Chondrocyte (in vitro differentiated cells): ENCODE results near the gene EYA2. TPM values are rescaled to one million over a fixed set of nuclear protein-coding genes. Genes with fewer than 3 reads are reported as not detected.

Experiments used
- DNase-seq: peaks from one replicate; pipeline ENCODE4 v3.0.0; 2021; ENCODE audit warnings: mixed read lengths, low spot score
- H3K27ac Mint-ChIP-seq: one replicate; pipeline ENCODE4 v1.8.0; 2021; ENCODE audit warnings: mild to moderate bottlenecking, moderate library complexity, mixed read lengths; ENCODE audit not compliant: unreplicated experiment
- H3K27me3 Mint-ChIP-seq: 2 replicates; pipeline ENCODE4 v1.8.0; 2021; ENCODE audit warnings: low read depth, mixed read lengths
- H3K36me3 Mint-ChIP-seq: 2 replicates; pipeline ENCODE4 v1.8.0; 2021; ENCODE audit warnings: low read depth, mixed read lengths
- H3K4me1 Mint-ChIP-seq: 2 replicates; pipeline ENCODE4 v1.8.0; 2021; ENCODE audit warnings: low read depth, mild to moderate bottlenecking, mixed read lengths
- H3K4me3 Mint-ChIP-seq: one replicate; pipeline ENCODE4 v1.8.0; 2021; ENCODE audit warnings: mild to moderate bottlenecking, moderate library complexity, mixed read lengths; ENCODE audit not compliant: unreplicated experiment
- H3K9me3 Mint-ChIP-seq: 2 replicates; pipeline ENCODE4 v1.8.0; 2021; ENCODE audit warnings: low read depth, mixed read lengths
- CTCF ChIP-seq: fragments of 200-600 bp; sonication (generic); IDR thresholded peaks from 2 replicates; pipeline ENCODE4 v1.5.0; 2021; ENCODE audit warnings: antibody characterized with exemption, mild to moderate bottlenecking, moderate library complexity
- total RNA-seq: library from RNA; stranded (reverse); gene quantifications from 3 replicates; pipeline ENCODE4 v1.2.1, GENCODE V29; 2021

EYA2 gene
- total RNA-seq, 1 donor from 2014 or later = 0.32 TPM

- no peaks in the 10 kb centered on the region for H3K27me3 Mint-ChIP-seq
- DNase-seq = no peak
- H3K27ac Mint-ChIP-seq = no peak overlapping the region
- no peak for TF ChIP-seq CTCF
- peaks cover 21% of the 10 kb centered on the region for H3K36me3 Mint-ChIP-seq
- H3K9me3 Mint-ChIP-seq = no peaks in the 10 kb centered on the region
- no peak overlapping the region for H3K4me3 Mint-ChIP-seq
- peaks cover 7% of the 10 kb centered on the region for H3K4me1 Mint-ChIP-seq
These were observed 323.1 kb downstream of the EYA2 start for GRCh38 chr20:47217482-47218446.

GRCh38 chr20:47220161-47220582, 325.5 kb downstream of the EYA2 start:
- Mint-ChIP-seq H3K4me3 (no peak overlapping the region), H3K36me3 (peaks cover 29% of the 10 kb centered on the region), H3K4me1 (peaks cover 14% of the 10 kb centered on the region), H3K9me3 (no peaks in the 10 kb centered on the region), H3K27me3 (no peaks in the 10 kb centered on the region), H3K27ac (no peak overlapping the region)
- peak; percentile 79 for TF ChIP-seq CTCF
- no peak for DNase-seq

- Mint-ChIP-seq H3K27me3 (no peaks in the 10 kb centered on the region), H3K36me3 (peaks cover 25% of the 10 kb centered on the region), H3K4me1 (peaks cover 11% of the 10 kb centered on the region), H3K4me3 (no peak overlapping the region), H3K27ac (no peak overlapping the region), H3K9me3 (no peaks in the 10 kb centered on the region)
- TF ChIP-seq CTCF = no peak
- no peak for DNase-seq
These were observed 326.5 kb downstream of the EYA2 start for GRCh38 chr20:47221036-47221625.

- Mint-ChIP-seq H3K4me1 (peaks cover 8% of the 10 kb centered on the region), H3K36me3 (peaks cover 24% of the 10 kb centered on the region), H3K4me3 (no peak overlapping the region), H3K9me3 (no peaks in the 10 kb centered on the region), H3K27ac (peak overlapping the region; percentile 46), H3K27me3 (no peaks in the 10 kb centered on the region)
- DNase-seq = no peak
- no peak for TF ChIP-seq CTCF
These were observed 328.0 kb downstream of the EYA2 start for GRCh38 chr20:47222468-47223119.

- H3K4me1 Mint-ChIP-seq = peaks cover 8% of the 10 kb centered on the region
- H3K27ac Mint-ChIP-seq = no peak overlapping the region
- DNase-seq = no peak
- H3K27me3 Mint-ChIP-seq = no peaks in the 10 kb centered on the region
- H3K4me3 Mint-ChIP-seq = no peak overlapping the region
- H3K36me3 Mint-ChIP-seq = peaks cover 19% of the 10 kb centered on the region
- H3K9me3 Mint-ChIP-seq = no peaks in the 10 kb centered on the region
- no peak for TF ChIP-seq CTCF
These were observed 329.3 kb downstream of the EYA2 start for GRCh38 chr20:47223896-47224295.
